Uterus (tissue), 4 donors: ENCODE data around the gene CD81. TPM values are rescaled to one million over a fixed set of nuclear protein-coding genes. Genes with fewer than 3 reads are reported as not detected.

Source experiments
- DNase-seq, 2 donors: peaks; one replicate each; pipeline ENCODE4 v3.0.0-alpha.2; 2019 to 2020
- H3K27ac ChIP-seq, 2 donors: fragments of 200-600 bp; sonication (generic); 1 replicate in 1 of 2; 2 replicates in 1 of 2; pipeline ENCODE4 v1.5.1; 2016 to 2018
- H3K27me3 ChIP-seq, 2 donors: fragments of 200-600 bp; sonication (generic); one replicate each; pipeline ENCODE4 v1.5.1; 2018 to 2019; ENCODE audit warnings: control low read depth in 1 of 2
- H3K36me3 ChIP-seq, 2 donors: fragments of 200-600 bp; sonication (generic); one replicate each; pipeline ENCODE4 v1.5.1; 2019; ENCODE audit warnings: control low read depth in 1 of 2
- H3K4me1 ChIP-seq, 2 donors: fragments of 200-600 bp; sonication (generic); one replicate each; pipeline ENCODE4 v1.5.1; 2018 to 2019; ENCODE audit warnings: control low read depth in 1 of 2
- H3K4me3 ChIP-seq, 2 donors: fragments of 200-600 bp; sonication (generic); 1 replicate in 1 of 2; 2 replicates in 1 of 2; pipeline ENCODE4 v1.5.1; 2018 to 2019; ENCODE audit warnings: mild to moderate bottlenecking in 1 of 2
- H3K9me3 ChIP-seq, 2 donors: fragments of 200-600 bp; sonication (generic); one replicate each; pipeline ENCODE4 v1.5.1; 2019; ENCODE audit warnings: control low read depth in 1 of 2
- POLR2A ChIP-seq, 2 donors: fragments of 450-650 bp; IDR thresholded peaks; one replicate each; pipeline ENCODE4 v1.6.1; 2016; ENCODE audit warnings: antibody characterized with exemption in 2 of 2, mild to moderate bottlenecking in 1 of 2, moderate library complexity in 1 of 2
- intact Hi-C: fragments of 100-400 bp; cut with DNase I; formaldehyde crosslinking; loops from one replicate; pipeline ENCODE4 v1.15.1; 2023; ENCODE audit warnings: low total_unique reads
- total RNA-seq, 4 donors: library from RNA; depleted of rRNA in 3 of 4; stranded (reverse); fragments of >200 nt in 3 of 4; gene quantifications; one replicate each; pipeline versions ENCODE4 v1.1.0 to v1.2.4, GENCODE V29; 2014 to 2023
- TF ChIP-seq, protein P1 (sequence below), 4 experiments: fragments of 200-600 bp in 2 of 4; fragments of 450-650 bp in 2 of 4; sonication (generic) in 2 of 4; IDR thresholded peaks; one replicate each; pipeline ENCODE4 v1.5.1; 2016 to 2019; ENCODE audit warnings: antibody characterized with exemption in 4 of 4, mild to moderate bottlenecking in 2 of 4, moderate library complexity in 1 of 4
- donor health status: DM: yes; HTN: yes; CAD: no.

Gene CD81
- total RNA-seq, 4 donors from 2014 or later, result 394 to 852 (median 626) TPM

DNA sequence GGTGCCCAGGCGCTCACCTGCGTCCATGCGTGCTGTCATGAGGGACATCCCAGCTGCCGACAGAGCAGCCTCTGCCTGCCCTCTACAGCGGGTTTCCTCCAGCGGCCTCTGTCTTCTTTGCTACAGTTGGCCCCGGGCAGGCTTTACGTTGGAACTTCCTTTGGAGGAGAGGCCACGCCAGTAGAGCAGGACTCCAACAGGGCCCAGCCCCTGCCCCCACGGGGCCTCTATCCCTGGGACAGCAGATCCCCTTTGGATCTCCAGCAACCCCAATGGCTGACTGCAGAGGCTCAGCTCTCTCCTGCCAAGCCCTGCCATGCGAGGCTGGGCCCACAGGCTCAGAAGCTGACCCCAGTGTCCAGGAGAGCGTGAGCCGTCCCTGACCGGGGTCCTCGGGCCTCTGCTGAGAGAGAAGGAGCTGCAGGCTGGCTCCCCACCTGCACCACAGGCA is 55.1 kb downstream of the CD81 start:
- Histone ChIP-seq H3K4me1 (no peaks in the 10 kb centered on the region), H3K27me3 (no peaks in the 10 kb centered on the region), H3K36me3 (no peaks in the 10 kb centered on the region), H3K4me3 (no peak overlapping the region), H3K27ac (no peak overlapping the region), H3K9me3 (no peaks in the 10 kb centered on the region)
- DNase-seq, result no peak
- TF ChIP-seq, protein P1, sequence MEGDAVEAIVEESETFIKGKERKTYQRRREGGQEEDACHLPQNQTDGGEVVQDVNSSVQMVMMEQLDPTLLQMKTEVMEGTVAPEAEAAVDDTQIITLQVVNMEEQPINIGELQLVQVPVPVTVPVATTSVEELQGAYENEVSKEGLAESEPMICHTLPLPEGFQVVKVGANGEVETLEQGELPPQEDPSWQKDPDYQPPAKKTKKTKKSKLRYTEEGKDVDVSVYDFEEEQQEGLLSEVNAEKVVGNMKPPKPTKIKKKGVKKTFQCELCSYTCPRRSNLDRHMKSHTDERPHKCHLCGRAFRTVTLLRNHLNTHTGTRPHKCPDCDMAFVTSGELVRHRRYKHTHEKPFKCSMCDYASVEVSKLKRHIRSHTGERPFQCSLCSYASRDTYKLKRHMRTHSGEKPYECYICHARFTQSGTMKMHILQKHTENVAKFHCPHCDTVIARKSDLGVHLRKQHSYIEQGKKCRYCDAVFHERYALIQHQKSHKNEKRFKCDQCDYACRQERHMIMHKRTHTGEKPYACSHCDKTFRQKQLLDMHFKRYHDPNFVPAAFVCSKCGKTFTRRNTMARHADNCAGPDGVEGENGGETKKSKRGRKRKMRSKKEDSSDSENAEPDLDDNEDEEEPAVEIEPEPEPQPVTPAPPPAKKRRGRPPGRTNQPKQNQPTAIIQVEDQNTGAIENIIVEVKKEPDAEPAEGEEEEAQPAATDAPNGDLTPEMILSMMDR (IDR thresholded peaks at IDR 0.05), result no peak
- TF ChIP-seq POLR2A (IDR thresholded peaks at IDR 0.05), result no peak
- intact Hi-C loops, result no loop called here

DNA sequence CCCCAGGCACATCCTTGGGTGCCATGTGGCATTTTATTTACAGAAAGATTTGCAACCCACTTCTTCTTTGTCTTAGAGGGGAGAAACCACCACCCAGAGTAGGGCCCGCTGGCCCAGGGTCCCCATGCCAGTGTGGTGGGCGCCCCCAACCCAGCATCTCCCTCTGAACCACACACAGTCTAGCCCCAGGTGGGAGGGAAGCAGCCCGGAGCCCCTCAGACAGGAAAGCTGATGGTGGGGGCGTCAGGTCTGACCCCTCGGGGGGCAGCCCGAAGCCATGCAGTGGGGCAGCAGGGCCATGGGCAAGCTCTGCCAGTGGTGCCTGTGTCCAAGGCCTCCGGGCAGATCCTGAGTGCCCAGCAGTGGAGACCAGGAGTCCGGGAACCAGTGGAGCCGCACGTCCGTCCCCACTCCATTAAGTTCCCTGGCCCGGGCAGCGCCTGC is 55.5 kb downstream of the CD81 start:
- no peak for TF ChIP-seq POLR2A (IDR thresholded peaks at IDR 0.05)
- TF ChIP-seq, protein P1 (IDR thresholded peaks at IDR 0.05), result no peak
- DNase-seq, result no peak
- intact Hi-C loops, result no loop called here

DNA sequence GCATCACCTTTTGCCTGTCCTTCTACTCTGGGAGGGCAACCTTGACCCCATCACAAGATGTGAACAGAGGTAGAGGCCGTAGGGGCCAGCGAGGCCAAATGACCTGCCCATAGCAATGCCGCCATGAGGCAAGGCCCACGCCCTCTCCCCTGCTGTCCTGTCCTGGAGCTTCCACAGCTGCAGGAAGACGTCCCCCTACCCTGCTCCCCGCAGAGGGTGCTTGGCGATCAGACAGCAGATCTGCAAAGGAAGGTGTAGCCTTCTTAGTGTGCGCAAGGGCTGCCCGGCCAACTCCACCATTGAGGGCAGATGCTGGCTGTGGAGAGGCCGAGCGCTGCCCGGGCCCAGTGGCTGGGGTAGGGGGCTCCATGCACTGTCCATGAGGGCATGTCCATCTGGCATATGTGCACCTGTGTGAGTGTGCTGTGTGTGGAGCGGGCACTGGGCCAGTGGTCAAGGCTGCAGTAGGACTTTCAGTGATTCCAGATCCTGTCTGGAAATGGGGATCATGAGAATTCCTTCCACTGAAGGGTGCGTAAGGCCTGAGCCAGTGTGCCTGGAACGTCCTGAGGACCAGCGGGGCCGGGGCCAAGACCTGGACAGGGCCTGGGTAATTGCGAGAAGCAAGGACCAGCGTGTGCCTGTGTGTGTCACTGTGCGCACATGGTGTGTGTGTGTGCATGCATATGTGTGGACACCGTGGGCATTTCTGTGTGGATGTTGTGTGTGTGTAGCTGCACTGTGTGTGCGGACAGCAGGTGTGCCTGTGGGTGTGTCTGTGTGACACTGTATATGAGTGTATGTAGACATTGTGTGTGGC is 56.2 kb downstream of the CD81 start:
- DNase-seq, result no peak
- Histone ChIP-seq H3K36me3 (no peaks in the 10 kb centered on the region), H3K4me3 (no peak overlapping the region), H3K4me1 (no peaks in the 10 kb centered on the region), H3K27ac (no peak overlapping the region), H3K27me3 (no peaks in the 10 kb centered on the region), H3K9me3 (no peaks in the 10 kb centered on the region)
- TF ChIP-seq, protein P1 (IDR thresholded peaks at IDR 0.05), result no peak
- no peak for TF ChIP-seq POLR2A (IDR thresholded peaks at IDR 0.05)
- intact Hi-C loops, result no loop called here

More for the DNA sequence above, 55.5 kb downstream of the CD81 start:
- H3K4me1 ChIP-seq, result no peaks in the 10 kb centered on the region
- H3K27me3 ChIP-seq, result no peaks in the 10 kb centered on the region
- H3K36me3 ChIP-seq, result no peaks in the 10 kb centered on the region
- no peak overlapping the region for H3K4me3 ChIP-seq
- no peaks in the 10 kb centered on the region for H3K9me3 ChIP-seq
- H3K27ac ChIP-seq, result no peak overlapping the region

DNA sequence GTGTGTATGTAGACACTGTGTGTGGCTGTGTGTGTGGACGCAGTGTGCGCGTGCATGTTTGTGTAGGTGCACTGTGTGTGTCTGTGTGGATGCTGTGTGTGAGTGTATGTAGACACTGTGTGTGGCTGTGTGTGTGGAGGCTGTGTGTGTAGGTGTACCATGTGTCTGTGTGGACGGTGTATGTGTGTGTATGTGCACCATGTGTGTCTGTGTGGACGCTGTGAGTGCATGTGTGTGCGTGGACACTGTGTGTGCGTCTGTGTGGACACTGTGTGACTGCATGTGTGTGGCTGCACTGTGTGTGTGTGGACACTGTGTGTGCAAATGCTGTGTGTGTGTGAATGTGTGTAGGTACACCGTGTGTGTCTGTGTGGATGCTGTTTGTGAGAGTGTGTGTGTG is 56.9 kb downstream of the CD81 start:
- Histone ChIP-seq H3K9me3 (no peaks in the 10 kb centered on the region), H3K27ac (no peak overlapping the region), H3K36me3 (no peaks in the 10 kb centered on the region), H3K4me3 (no peak overlapping the region), H3K4me1 (no peaks in the 10 kb centered on the region), H3K27me3 (no peaks in the 10 kb centered on the region)
- no peak for DNase-seq
- intact Hi-C loops, result no loop called here
- TF ChIP-seq, protein P1 (IDR thresholded peaks at IDR 0.05), result no peak
- TF ChIP-seq POLR2A (IDR thresholded peaks at IDR 0.05), result no peak

DNA sequence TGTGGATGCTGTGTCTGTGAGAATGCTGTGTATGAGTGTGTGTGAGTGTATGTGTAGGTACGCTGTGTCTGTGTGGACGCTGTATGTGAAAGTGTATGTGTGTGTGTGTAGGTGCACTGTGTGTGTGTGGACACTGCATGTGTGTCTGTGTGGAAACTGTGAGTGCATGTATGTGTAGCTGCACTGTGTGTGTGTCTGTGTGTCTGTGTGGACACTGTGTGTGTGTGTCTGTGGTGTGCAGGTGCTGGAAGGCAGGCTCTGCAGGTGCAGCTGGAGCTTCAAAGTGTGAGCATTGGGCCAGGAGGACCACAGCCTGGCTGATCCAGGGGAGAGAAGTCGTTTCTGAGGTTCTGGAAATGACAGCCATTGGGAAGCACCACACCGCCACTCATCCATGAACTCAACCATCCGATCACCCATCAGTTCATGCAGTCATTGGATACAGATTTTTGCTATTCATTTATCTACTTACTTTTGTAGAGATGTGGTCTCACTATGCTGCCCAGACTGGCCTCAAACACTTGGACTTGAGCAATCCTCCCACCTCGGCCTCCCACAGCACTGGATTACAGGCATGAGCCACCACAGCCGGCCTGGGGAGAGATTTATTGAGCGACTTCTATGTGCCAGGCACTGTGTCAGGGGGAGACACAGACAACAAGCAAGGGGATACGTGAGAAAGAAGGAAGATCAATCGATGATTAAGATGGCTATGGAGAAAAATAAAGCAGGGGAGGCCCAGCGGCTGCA is 57.6 kb downstream of the CD81 start:
- no peak for TF ChIP-seq POLR2A (IDR thresholded peaks at IDR 0.05)
- TF ChIP-seq, protein P1 (IDR thresholded peaks at IDR 0.05), result no peak
- intact Hi-C loops, result no loop called here

More for the DNA sequence above, 57.6 kb downstream of the CD81 start:
- no peak for DNase-seq
- Histone ChIP-seq H3K27me3 (no peaks in the 10 kb centered on the region), H3K4me1 (no peaks in the 10 kb centered on the region), H3K36me3 (no peaks in the 10 kb centered on the region), H3K27ac (no peak overlapping the region), H3K9me3 (no peaks in the 10 kb centered on the region), H3K4me3 (no peak overlapping the region)
